Endothelial cell of umbilical vein (primary cell): Measurements from ENCODE around the gene ACKR3. TPM values are rescaled to one million over a fixed set of nuclear protein-coding genes. Genes with fewer than 3 reads are reported as not detected.

ENCODE experiments used
- BruUV-seq: library from RNA; stranded (reverse); fragments of 400-500 nt; replicated peaks from 2 replicates; lab custom pipeline; 2021; lab: Mats Ljungman, UMichigan
- CTCF ChIA-PET: fragments of 300-600, 350-600 bp; sonication (Branson Sonifier 250); formaldehyde crosslinking; loops from one replicate; lab custom pipeline; 2021; ENCODE audit warnings: antibody characterized with exemption, inconsistent platforms; lab: Charles Lee
- POLR2A ChIA-PET: fragments of 300-600, 350-600 bp; sonication (Branson Sonifier 250); formaldehyde crosslinking; loops from one replicate; lab custom pipeline; 2021; ENCODE audit warnings: antibody characterized with exemption, inconsistent platforms; lab: Charles Lee
- DNase-seq: peaks from one replicate; pipeline ENCODE4 v3.0.0-alpha.2; 2011; ENCODE audit warnings: low read depth, low spot score
- FAIRE-seq: peaks from 2 replicates; lab custom pipeline; 2011; peaks lifted over from hg19 to GRCh38; lab: Jason Lieb, UNC
- H2AFZ ChIP-seq: 2 replicates; pipeline ENCODE4 v1.6.0; 2012; ENCODE audit warnings: low read depth, low read length, control low read depth, inconsistent platforms
- H3K27ac ChIP-seq: 2 replicates; pipeline ENCODE4 v1.5.1; 2011; ENCODE audit warnings: low read depth, mild to moderate bottlenecking, control low read depth, low read length, moderate library complexity; ENCODE audit not compliant: insufficient read depth
- H3K27me3 ChIP-seq, 2 experiments: 2 replicates each; pipeline versions ENCODE4 v1.6.0 to v1.6.1; 2011; ENCODE audit warnings: low read length in 2 of 2, mixed read lengths in 1 of 2; ENCODE audit not compliant: control insufficient read depth in 2 of 2, insufficient read depth in 2 of 2
- H3K36me3 ChIP-seq, 2 experiments: 2 replicates in 1 of 2; 3 replicates in 1 of 2; pipeline ENCODE4 v1.5.1; 2011; ENCODE audit warnings: low read length in 2 of 2, mild to moderate bottlenecking in 1 of 2, moderate library complexity in 1 of 2; ENCODE audit not compliant: control insufficient read depth in 2 of 2, insufficient read depth in 2 of 2; ENCODE audit errors: extremely low read depth in 1 of 2
- H3K4me1 ChIP-seq: 3 replicates; pipeline ENCODE4 v1.5.1; 2011; ENCODE audit warnings: mild to moderate bottlenecking, low read length; ENCODE audit not compliant: control insufficient read depth, insufficient read depth; ENCODE audit errors: extremely low read depth
- H3K4me2 ChIP-seq: 2 replicates; pipeline ENCODE4 v1.6.1; 2011; ENCODE audit warnings: low read length, control low read depth, mixed read lengths; ENCODE audit not compliant: insufficient read depth
- H3K4me3 ChIP-seq, 3 experiments: fragments of 200-600 bp in 1 of 3; sonication (generic), shearing (Covaris generic) in 1 of 3; replicated peaks in 1 of 3; 2 replicates each; pipeline ENCODE4 v1.5.1; 2011 to 2016; ENCODE audit warnings: control low read depth in 3 of 3, low read length in 3 of 3, mild to moderate bottlenecking in 2 of 3, inconsistent platforms in 1 of 3, low read depth in 1 of 3, moderate library complexity in 1 of 3; ENCODE audit not compliant: insufficient read depth in 1 of 3
- H3K79me2 ChIP-seq: 2 replicates; pipeline ENCODE4 v1.6.0; 2012; ENCODE audit warnings: low read length, inconsistent platforms; ENCODE audit not compliant: control insufficient read depth, insufficient read depth
- H3K9ac ChIP-seq: replicated peaks from 2 replicates; pipeline ENCODE3; 2011; ENCODE audit warnings: low read length, control low read depth; ENCODE audit not compliant: insufficient read depth; ENCODE audit errors: extremely low read depth
- H3K9me1 ChIP-seq: replicated peaks from 3 replicates; pipeline ENCODE4 v1.6.0; 2011; ENCODE audit warnings: mild to moderate bottlenecking, low read length; ENCODE audit not compliant: control insufficient read depth, insufficient read depth; ENCODE audit errors: extremely low read depth
- H3K9me3 ChIP-seq: replicated peaks from 2 replicates; pipeline ENCODE4 v1.5.1; 2012; ENCODE audit warnings: low read length, inconsistent platforms; ENCODE audit not compliant: control insufficient read depth, insufficient read depth
- H4K20me1 ChIP-seq: replicated peaks from 2 replicates; pipeline ENCODE3; 2011; ENCODE audit warnings: mild to moderate bottlenecking, low read length; ENCODE audit not compliant: control insufficient read depth, insufficient read depth; ENCODE audit errors: extremely low read depth
- EZH2 ChIP-seq: IDR thresholded peaks from 2 replicates; pipeline ENCODE4 v1.6.1; 2012; ENCODE audit warnings: borderline replicate concordance, low read depth, mild to moderate bottlenecking, moderate library complexity, low read length, inconsistent platforms; ENCODE audit not compliant: severe bottlenecking
- FOS ChIP-seq: IDR thresholded peaks from 2 replicates; pipeline ENCODE4 v1.6.1; 2011; ENCODE audit warnings: mild to moderate bottlenecking, low read length, moderate library complexity, borderline replicate concordance; ENCODE audit not compliant: insufficient read depth
- GATA2 ChIP-seq: IDR thresholded peaks from 2 replicates; pipeline ENCODE4 v1.7.0; 2011; ENCODE audit warnings: low read depth, mild to moderate bottlenecking, moderate library complexity, mixed read lengths, low read length; ENCODE audit not compliant: insufficient read length, insufficient read depth
- JUN ChIP-seq: IDR thresholded peaks from 2 replicates; pipeline ENCODE4 v1.6.1; 2011; ENCODE audit warnings: borderline replicate concordance, low read depth; ENCODE audit not compliant: insufficient read length, insufficient read depth
- MYC ChIP-seq: IDR thresholded peaks from one replicate; pipeline ENCODE4 v1.6.1; 2011; ENCODE audit warnings: mild to moderate bottlenecking, low read depth, low read length
- POLR2A ChIP-seq: IDR thresholded peaks from 2 replicates; pipeline ENCODE4 v1.6.1; 2012; ENCODE audit warnings: low read depth, mild to moderate bottlenecking, control low read depth, low read length
- POLR2AphosphoS5 ChIP-seq: IDR thresholded peaks from 2 replicates; pipeline ENCODE4 v1.6.1; 2012; ENCODE audit warnings: low read depth, mild to moderate bottlenecking, control low read depth, low read length, moderate library complexity; ENCODE audit not compliant: insufficient read depth
- dilution Hi-C: fragments of 300-500 bp; cut with MboI; formaldehyde crosslinking; loops from one replicate; pipeline ENCODE4 v1.15.0; 2019; ENCODE audit warnings: low sequenced_read_pairs; ENCODE audit not compliant: extremely low pct_ligation_motif_present
- intact Hi-C: fragments of 100-400 bp; cut with micrococcal nuclease; formaldehyde crosslinking; loops from one replicate; pipeline ENCODE4 v1.10.0; 2022
- polyA plus RNA-seq, 4 experiments: library from polyadenylated mRNA; depleted of rRNA in 3 of 4; stranded (reverse) in 3 of 4; unstranded in 1 of 4; fragments of >200 nt; gene quantifications; 2 replicates each; pipeline versions ENCODE4 v1.2.1 to v1.2.3, GENCODE V29; 2011 to 2012; ENCODE audit warnings: missing spikeins in 1 of 4
- total RNA-seq: library from RNA; stranded (reverse); gene quantifications from 2 replicates; pipeline ENCODE4 v1.2.3, GENCODE V29; 2021
- TF ChIP-seq, protein P1 (sequence below): IDR thresholded peaks from 2 replicates; pipeline ENCODE4 v1.6.1; 2011; ENCODE audit not compliant: insufficient read depth, insufficient read length
- TF ChIP-seq, protein P2 (sequence below), 2 donors: IDR thresholded peaks; 1 replicate in 1 of 2; 2 replicates in 1 of 2; pipeline ENCODE4 v1.5.1; 2011; ENCODE audit warnings: low read length in 2 of 2, mild to moderate bottlenecking in 2 of 2, moderate library complexity in 2 of 2, control low read depth in 1 of 2, inconsistent platforms in 1 of 2, low read depth in 1 of 2; ENCODE audit not compliant: insufficient read depth in 1 of 2; ENCODE audit errors: extremely low read depth in 1 of 2

The ACKR3 gene
- total and polyA plus RNA-seq, 2 donors (not counting 3 experiments of a cell fraction or from before 2014, with no cell fraction given), result 31.1 to 428 TPM

- CTCF ChIA-PET, result no interaction called here
- H3K79me2 ChIP-seq, result no peaks in the 10 kb centered on the region
- no peak overlapping the region for H3K27ac ChIP-seq
- no peak overlapping the region for H2AFZ ChIP-seq
- no peaks in the 10 kb centered on the region for H3K9me3 ChIP-seq
- no peaks in the 10 kb centered on the region for H3K36me3 ChIP-seq
- no peak for DNase-seq
- H3K4me2 ChIP-seq, result no peak overlapping the region
- H3K9me1 ChIP-seq, result no peaks in the 10 kb centered on the region
- intact Hi-C loops, result no loop called here
- BruUV-seq, result no TSS peak
- no peak for FAIRE-seq
- TF ChIP-seq EZH2 (no peak), GATA2 (no peak), FOS (no peak), POLR2A (no peak), POLR2AphosphoS5 (no peak), JUN (no peak), MYC (no peak)
- TF ChIP-seq, protein P1, sequence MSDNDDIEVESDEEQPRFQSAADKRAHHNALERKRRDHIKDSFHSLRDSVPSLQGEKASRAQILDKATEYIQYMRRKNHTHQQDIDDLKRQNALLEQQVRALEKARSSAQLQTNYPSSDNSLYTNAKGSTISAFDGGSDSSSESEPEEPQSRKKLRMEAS, result no peak
- TF ChIP-seq, protein P2, sequence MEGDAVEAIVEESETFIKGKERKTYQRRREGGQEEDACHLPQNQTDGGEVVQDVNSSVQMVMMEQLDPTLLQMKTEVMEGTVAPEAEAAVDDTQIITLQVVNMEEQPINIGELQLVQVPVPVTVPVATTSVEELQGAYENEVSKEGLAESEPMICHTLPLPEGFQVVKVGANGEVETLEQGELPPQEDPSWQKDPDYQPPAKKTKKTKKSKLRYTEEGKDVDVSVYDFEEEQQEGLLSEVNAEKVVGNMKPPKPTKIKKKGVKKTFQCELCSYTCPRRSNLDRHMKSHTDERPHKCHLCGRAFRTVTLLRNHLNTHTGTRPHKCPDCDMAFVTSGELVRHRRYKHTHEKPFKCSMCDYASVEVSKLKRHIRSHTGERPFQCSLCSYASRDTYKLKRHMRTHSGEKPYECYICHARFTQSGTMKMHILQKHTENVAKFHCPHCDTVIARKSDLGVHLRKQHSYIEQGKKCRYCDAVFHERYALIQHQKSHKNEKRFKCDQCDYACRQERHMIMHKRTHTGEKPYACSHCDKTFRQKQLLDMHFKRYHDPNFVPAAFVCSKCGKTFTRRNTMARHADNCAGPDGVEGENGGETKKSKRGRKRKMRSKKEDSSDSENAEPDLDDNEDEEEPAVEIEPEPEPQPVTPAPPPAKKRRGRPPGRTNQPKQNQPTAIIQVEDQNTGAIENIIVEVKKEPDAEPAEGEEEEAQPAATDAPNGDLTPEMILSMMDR (IDR thresholded peaks at IDR 0.05; ENCODE audit: extremely low read depth in 1 of 2, insufficient read depth in 1 of 2, low read depth in 1 of 2, low read length in 2 of 2), result no peak
- H3K4me1 ChIP-seq, result no peaks in the 10 kb centered on the region
- H3K9ac ChIP-seq, result no peak overlapping the region
- no peaks in the 10 kb centered on the region for H4K20me1 ChIP-seq
- dilution Hi-C loops, result no loop called here
- peaks cover 0 to 5% of the 10 kb centered on the region in 2 experiments for H3K27me3 ChIP-seq
- no peak overlapping the region for H3K4me3 ChIP-seq
- POLR2A ChIA-PET, result no interaction called here
Observed at GRCh38 chr2:236616624-236617023, 47.0 kb downstream of the ACKR3 start.
